ENCODE measurements around the gene LRP1B.
"Not testable (repeated sequence)": the region's sequence is repeated elsewhere in the genome, so short reads cannot be mapped to it uniquely, and the experiment has no call there.

The LRP1B gene

GRCh38 chr2:140986456-140986855, 1144.4 kb downstream of the LRP1B start:
- in situ Hi-C loops (cut with HindIII; ENCODE audit: low sequenced_read_pairs), result no loop called here

DNA sequence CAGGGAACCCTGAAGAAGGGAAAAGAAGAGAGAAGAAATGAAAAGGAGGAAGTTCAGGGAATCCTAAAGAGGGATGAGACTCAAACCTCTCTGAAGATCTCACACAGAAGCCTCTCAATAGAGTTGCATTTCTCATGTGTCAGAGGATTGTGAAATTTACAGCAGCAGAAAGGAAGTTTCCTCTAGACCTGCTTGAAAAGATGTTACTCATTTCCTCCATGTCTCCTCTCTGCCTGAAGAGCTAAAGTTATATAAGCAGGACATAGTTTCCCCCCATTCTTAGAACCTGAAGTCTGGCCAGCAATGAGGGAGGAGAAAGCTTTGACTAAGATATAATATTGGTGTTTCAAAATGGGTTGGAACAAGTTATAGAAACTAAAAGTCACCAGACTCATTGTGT, 1155.6 kb downstream of the LRP1B start:
- in situ Hi-C loops (cut with HindIII; ENCODE audit: low sequenced_read_pairs), result no loop called here

DNA sequence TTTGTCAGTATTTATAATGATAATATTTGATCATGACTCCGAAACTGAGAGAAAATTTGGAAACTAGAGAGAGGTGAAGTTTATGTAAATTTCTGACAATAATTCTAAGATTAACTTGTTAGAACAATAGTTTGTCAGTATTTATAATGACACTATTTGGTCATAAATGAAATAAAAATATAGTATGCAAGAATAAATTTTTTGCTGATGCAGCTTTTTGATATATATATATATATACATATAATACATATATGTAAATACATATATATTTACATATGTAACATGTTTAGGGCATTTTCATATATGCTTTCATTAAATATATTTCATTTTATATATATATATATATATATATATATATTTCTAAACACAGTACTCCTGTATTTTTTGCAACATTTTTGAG, 1158.1 kb downstream of the LRP1B start:
- in situ Hi-C loops (cut with HindIII; ENCODE audit: low sequenced_read_pairs), result no loop called here

- in situ Hi-C loops (cut with HindIII; ENCODE audit: low sequenced_read_pairs), result not testable (repeated sequence)
Measured at GRCh38 chr2:140964324-140964723, 1166.5 kb downstream of the LRP1B start.

DNA sequence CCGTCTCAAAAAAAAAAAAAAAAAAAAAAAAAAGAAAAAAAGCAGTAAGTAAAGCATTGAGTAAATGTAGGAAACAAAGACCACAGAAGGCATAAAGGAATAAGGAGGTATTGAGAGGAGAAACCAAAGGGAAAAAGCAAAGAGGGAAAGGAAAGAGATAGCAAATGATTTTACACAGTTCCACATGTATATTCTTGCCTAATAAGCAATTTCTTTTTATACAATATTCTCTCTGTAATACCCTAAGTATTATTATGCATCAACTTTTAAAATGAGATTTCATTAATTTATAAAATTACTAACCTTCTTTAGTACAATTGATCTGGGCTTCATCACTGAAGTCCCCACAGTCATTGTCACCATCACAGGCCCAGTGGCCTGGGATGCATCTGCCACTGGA, 1180.9 kb downstream of the LRP1B start:
- in situ Hi-C loops (cut with HindIII; ENCODE audit: low sequenced_read_pairs), result no loop called here

GRCh38 chr2:140947236-140947635, 1183.6 kb downstream of the LRP1B start:
- in situ Hi-C loops (cut with HindIII; ENCODE audit: low sequenced_read_pairs), result no loop called here

- in situ Hi-C loops (cut with HindIII; ENCODE audit: low sequenced_read_pairs), result no loop called here
Measured at GRCh38 chr2:140943867-140944266, 1186.9 kb downstream of the LRP1B start.

DNA sequence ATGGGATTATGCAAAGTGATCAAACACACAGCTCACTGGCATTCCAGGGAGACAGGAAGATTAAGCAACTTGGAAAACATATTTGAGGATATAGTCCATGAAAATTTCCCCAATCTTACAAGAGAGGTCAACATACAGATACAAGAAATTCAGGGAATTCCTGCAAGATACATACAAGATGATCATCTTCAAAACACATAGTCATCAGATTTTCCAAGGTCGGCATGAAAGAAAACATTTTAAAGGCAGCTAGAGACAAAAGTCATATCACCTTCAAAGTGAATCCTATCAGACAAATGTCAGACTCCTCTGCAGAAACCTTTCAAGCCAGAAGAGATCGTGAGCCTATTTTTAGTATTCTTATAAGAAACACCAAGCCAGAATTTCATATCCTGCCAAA, 1188.5 kb downstream of the LRP1B start:
- in situ Hi-C loops (cut with HindIII; ENCODE audit: low sequenced_read_pairs), result no loop called here

GRCh38 chr2:140929849-140930248, 1201.0 kb downstream of the LRP1B start:
- in situ Hi-C loops (cut with HindIII; ENCODE audit: low sequenced_read_pairs), result no loop called here

- in situ Hi-C loops (cut with HindIII; ENCODE audit: low sequenced_read_pairs), result no loop called here
Measured at GRCh38 chr2:140918426-140918825, 1212.4 kb downstream of the LRP1B start.

GRCh38 chr2:140916410-140916809, 1214.4 kb downstream of the LRP1B start:
- in situ Hi-C loops (cut with HindIII; ENCODE audit: low sequenced_read_pairs), result no loop called here

- in situ Hi-C loops (cut with HindIII; ENCODE audit: low sequenced_read_pairs), result no loop called here
Measured at GRCh38 chr2:140910683-140911082, 1220.1 kb downstream of the LRP1B start.

DNA sequence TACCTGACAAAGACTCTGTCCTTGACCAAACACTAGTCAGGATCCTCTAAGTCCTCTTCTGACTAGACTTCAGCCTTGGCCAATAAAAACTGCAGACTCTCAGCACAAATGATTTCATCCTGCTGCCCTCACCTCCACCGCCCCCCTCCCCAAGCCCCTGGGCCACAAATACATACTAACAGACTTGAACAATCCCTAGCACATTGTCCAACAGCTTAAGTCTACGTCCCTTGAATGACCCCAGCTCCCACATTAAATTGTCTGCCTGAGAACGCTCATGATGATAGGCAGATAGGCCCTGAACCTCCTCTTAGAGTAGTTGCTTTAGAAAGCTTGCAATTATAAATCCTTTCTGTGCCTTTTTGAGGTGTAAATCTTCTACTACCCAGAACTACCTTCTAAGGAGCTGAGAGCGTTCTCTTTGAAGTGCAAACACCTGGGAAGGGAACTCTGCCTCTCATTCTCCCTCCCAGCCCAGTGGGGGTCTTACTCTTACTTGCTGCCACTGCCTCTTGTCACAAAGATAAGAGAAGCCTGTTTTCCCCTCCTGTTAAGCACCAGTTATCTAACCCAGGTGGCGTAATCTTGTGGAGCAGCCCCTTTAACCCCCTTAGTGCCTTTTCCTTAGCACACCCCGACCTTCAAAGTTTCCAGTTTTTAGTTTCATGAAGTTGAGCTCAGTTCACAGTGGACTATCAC, 1225.6 kb downstream of the LRP1B start:
- in situ Hi-C loops (cut with HindIII; ENCODE audit: low sequenced_read_pairs), result no loop called here

GRCh38 chr2:140895378-140895777, 1235.4 kb downstream of the LRP1B start:
- in situ Hi-C loops (cut with HindIII; ENCODE audit: low sequenced_read_pairs), result no loop called here

GRCh38 chr2:140893685-140894084, 1237.1 kb downstream of the LRP1B start:
- in situ Hi-C loops (cut with HindIII; ENCODE audit: low sequenced_read_pairs), result no loop called here

- in situ Hi-C loops (cut with HindIII; ENCODE audit: low sequenced_read_pairs), result no loop called here
Measured at GRCh38 chr2:140892911-140893637, 1237.7 kb downstream of the LRP1B start.

DNA sequence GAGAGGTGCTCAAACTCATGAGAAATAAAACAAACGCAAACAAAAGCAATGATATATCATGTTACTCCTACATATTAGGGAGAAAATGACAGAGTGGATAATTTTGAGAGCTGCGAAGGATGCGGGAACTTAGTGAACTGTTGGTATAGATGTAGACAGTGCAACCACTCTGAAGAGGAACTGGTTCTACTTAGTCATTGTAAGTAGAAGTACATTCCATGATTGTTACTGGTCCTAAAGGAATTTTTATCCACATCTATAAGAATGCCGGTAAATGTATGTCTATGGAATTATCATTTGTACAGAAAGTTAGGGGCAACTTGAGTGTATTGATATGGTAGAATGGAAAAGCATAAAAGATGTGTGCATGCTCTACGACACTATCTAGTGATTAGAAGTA, 1238.4 kb downstream of the LRP1B start:
- in situ Hi-C loops (cut with HindIII; ENCODE audit: low sequenced_read_pairs), result no loop called here

GRCh38 chr2:140891614-140892212, 1239.1 kb downstream of the LRP1B start:
- in situ Hi-C loops (cut with HindIII; ENCODE audit: low sequenced_read_pairs), result no loop called here

DNA sequence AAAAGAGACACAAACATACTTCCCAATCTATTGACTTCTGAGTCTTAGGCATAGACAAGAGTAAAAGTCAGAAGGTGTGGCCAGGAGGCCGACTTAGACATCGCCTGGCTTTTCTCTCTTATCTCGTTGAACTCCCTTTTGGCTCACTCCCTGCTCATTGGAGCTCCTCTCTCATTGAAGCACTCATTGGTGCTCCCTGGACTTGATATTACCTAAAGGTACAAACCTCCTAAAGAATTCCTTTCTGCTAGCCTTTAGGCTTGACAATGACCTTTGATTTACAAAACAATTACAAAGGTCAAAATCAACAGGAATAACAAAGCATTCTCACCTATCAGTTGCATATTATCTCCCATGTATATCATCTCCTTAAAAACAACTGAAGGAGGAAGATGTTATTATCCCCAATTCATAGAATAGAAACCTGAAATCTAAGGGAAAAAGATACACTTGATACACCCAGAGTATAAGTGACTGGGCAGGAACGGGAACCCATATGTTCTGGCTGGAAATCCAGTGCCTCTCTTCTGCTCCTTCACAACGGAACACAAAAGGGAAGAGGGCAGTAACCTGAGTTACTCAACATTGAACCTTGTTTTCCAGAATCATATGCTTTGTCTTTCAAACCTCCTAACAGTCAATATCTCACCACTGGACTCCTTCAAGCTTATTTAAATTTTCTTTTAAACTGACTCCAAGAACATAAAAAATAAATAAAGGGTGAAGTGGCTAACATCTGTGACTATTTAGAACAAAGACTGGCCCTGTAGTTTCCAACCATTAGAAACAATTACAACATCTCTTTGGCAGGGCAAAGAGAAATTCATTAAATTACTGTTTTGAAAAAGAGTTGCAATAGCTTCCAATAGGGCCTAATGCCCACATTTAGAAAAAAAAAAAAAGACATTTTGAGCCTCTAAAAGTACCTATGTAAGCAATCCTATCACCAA, 1247.9 kb downstream of the LRP1B start:
- in situ Hi-C loops (cut with HindIII; ENCODE audit: low sequenced_read_pairs), result no loop called here

DNA sequence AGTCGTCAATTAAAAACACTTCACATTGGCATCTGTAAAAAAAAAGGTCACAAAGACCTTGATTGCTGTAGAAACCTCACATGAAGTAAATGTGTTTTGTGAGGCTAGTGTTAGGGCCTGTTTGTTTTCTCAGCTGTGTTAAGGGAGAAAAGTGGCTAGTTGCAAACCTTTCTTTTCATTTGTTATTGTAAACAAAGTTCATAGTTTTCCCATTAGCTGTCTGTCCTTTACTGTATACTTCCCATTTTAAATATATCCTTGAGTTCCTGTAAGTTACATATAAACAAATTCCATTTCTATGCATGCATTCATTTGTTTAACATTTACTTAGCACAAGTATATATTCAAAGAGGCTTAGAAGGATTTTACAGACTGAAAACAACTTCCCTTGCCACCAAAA, 1250.2 kb downstream of the LRP1B start:
- in situ Hi-C loops (cut with HindIII; ENCODE audit: low sequenced_read_pairs), result no loop called here

DNA sequence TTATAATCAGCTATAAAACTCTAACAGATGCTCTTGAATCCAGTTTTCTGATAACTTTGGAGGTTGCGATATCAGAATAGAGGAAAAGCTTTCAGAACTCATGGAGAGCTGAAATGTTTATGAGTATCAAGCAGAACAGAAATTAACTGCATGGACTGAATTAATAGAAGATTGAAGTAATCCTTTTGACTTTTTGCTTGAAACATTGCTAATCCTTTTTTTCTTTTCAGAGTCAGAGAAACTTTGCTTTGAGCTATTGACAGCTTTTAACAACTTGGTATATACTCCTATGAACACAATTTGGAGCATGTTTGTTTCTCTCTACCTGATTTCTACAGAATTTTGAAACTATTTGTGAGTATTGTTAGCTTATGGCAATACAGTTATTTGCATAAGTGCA, 1254.8 kb downstream of the LRP1B start:
- in situ Hi-C loops (cut with HindIII; ENCODE audit: low sequenced_read_pairs), result no loop called here

All from endothelial cell of hepatic sinusoid (primary cell).